Trophoblast cell (in vitro differentiated cells and primary cell): Measurements from ENCODE around the gene CDKN2C.

ENCODE experiments used
- DNase-seq, 2 donors: peaks; one replicate each; pipeline ENCODE4 v3.0.0-alpha.2; 2016
- H2AFZ ChIP-seq: 2 replicates; pipeline ENCODE4 v1.6.1; 2013; ENCODE audit warnings: low read length, moderate library complexity, mild to moderate bottlenecking; ENCODE audit not compliant: insufficient read depth, poor library complexity
- H2AK5ac ChIP-seq: 2 replicates; pipeline ENCODE4 v1.6.1; 2013; ENCODE audit warnings: mild to moderate bottlenecking, low read length
- H2BK120ac ChIP-seq: 2 replicates; pipeline ENCODE4 v1.6.1; 2013; ENCODE audit warnings: low read length, mild to moderate bottlenecking, moderate library complexity; ENCODE audit not compliant: insufficient read depth, poor library complexity
- H2BK12ac ChIP-seq: 2 replicates; pipeline ENCODE4 v1.6.1; 2013; ENCODE audit warnings: mild to moderate bottlenecking, low read length, moderate library complexity
- H2BK5ac ChIP-seq: 2 replicates; pipeline ENCODE4 v1.6.1; 2013; ENCODE audit warnings: low read length, low read depth, moderate library complexity, mild to moderate bottlenecking; ENCODE audit not compliant: poor library complexity
- H3K14ac ChIP-seq: 2 replicates; pipeline ENCODE4 v1.6.1; 2013; ENCODE audit warnings: mild to moderate bottlenecking, low read length
- H3K18ac ChIP-seq: 2 replicates; pipeline ENCODE4 v1.6.1; 2013; ENCODE audit warnings: mild to moderate bottlenecking, low read length
- H3K23ac ChIP-seq: 2 replicates; pipeline ENCODE4 v1.6.1; 2013; ENCODE audit warnings: low read length
- H3K27ac ChIP-seq: 2 replicates; pipeline ENCODE4 v1.5.1; 2013; ENCODE audit warnings: low read depth, mild to moderate bottlenecking, inconsistent platforms, low read length, moderate library complexity
- H3K27me3 ChIP-seq: 2 replicates; pipeline ENCODE4 v1.6.1; 2013; ENCODE audit warnings: inconsistent platforms, mild to moderate bottlenecking, low read length, moderate library complexity; ENCODE audit not compliant: insufficient read depth
- H3K36me3 ChIP-seq, 2 experiments: 1 replicate in 1 of 2; 2 replicates in 1 of 2; pipeline ENCODE4 v1.6.1; 2013; ENCODE audit warnings: low read length in 2 of 2, mild to moderate bottlenecking in 2 of 2, moderate library complexity in 1 of 2; ENCODE audit not compliant: insufficient read depth in 2 of 2, control insufficient read depth in 1 of 2
- H3K4ac ChIP-seq: 2 replicates; pipeline ENCODE4 v1.6.1; 2013; ENCODE audit warnings: low read depth, mild to moderate bottlenecking, low read length, moderate library complexity
- H3K4me1 ChIP-seq, 2 experiments: 1 replicate in 1 of 2; 2 replicates in 1 of 2; pipeline ENCODE4 v1.6.1; 2013; ENCODE audit warnings: low read length in 2 of 2, mild to moderate bottlenecking in 2 of 2, moderate library complexity in 1 of 2; ENCODE audit not compliant: insufficient read depth in 2 of 2, control insufficient read depth in 1 of 2
- H3K4me2 ChIP-seq: 2 replicates; pipeline ENCODE4 v1.6.1; 2013; ENCODE audit warnings: inconsistent platforms, mild to moderate bottlenecking, low read length, moderate library complexity
- H3K4me3 ChIP-seq: 2 replicates; pipeline ENCODE4 v1.5.1; 2013; ENCODE audit warnings: mild to moderate bottlenecking, low read depth, low read length, inconsistent platforms
- H3K79me1 ChIP-seq: one replicate; pipeline ENCODE4 v1.6.1; 2013; ENCODE audit warnings: low read length
- H3K79me2 ChIP-seq: 2 replicates; pipeline ENCODE4 v1.6.1; 2013; ENCODE audit warnings: low read length, mild to moderate bottlenecking; ENCODE audit not compliant: control insufficient read depth, insufficient read depth, poor library complexity
- H3K9ac ChIP-seq: 2 replicates; pipeline ENCODE4 v1.6.1; 2013; ENCODE audit warnings: mild to moderate bottlenecking, low read length
- H3K9me3 ChIP-seq: 2 replicates; pipeline ENCODE4 v1.6.1; 2013; ENCODE audit warnings: low read depth, mild to moderate bottlenecking, control low read depth, inconsistent platforms, low read length; ENCODE audit not compliant: insufficient read depth
- H4K12ac ChIP-seq: 2 replicates; pipeline ENCODE4 v1.6.1; 2013; ENCODE audit warnings: low read depth, mild to moderate bottlenecking, low read length, moderate library complexity
- H4K8ac ChIP-seq: 2 replicates; pipeline ENCODE4 v1.6.1; 2013; ENCODE audit warnings: low read depth, mild to moderate bottlenecking, low read length, moderate library complexity
- H4K91ac ChIP-seq: one replicate; pipeline ENCODE4 v1.6.1; 2013; ENCODE audit warnings: low read depth, mild to moderate bottlenecking, low read length, moderate library complexity
- WGBS: extraction: QIAGEN DNeasy Blood & Tissue Kit; methylation state at CpG from one replicate; pipeline ENCODE4 v1.1.7; 2013; ENCODE audit warnings: missing lambda C conversion rate; ENCODE audit not compliant: insufficient read length, insufficient coverage; ENCODE audit errors: extremely low coverage; 5-methylcytosine and 5-hydroxymethylcytosine counted together

Gene CDKN2C

GRCh38 chr1:50955116-50955515, 14.9 kb upstream of the CDKN2C start:
- Histone ChIP-seq H3K9me3 (peaks cover 2% of the 10 kb centered on the region), H2BK5ac (no peak overlapping the region), H4K12ac (no peak overlapping the region), H2BK120ac (no peak overlapping the region), H3K4me1 (peaks cover 0 to 1% of the 10 kb centered on the region in 2 experiments), H3K27me3 (no peaks in the 10 kb centered on the region), H2BK12ac (no peak overlapping the region), H3K9ac (no peak overlapping the region), H2AK5ac (no peak overlapping the region), H3K36me3 (peaks cover 0 to 3% of the 10 kb centered on the region in 2 experiments), H4K8ac (no peak overlapping the region), H3K4me2 (no peak overlapping the region), H3K79me2 (peaks cover 2% of the 10 kb centered on the region), H3K14ac (no peak overlapping the region), H3K4me3 (no peak overlapping the region), H3K79me1 (peaks cover 3% of the 10 kb centered on the region), H3K23ac (no peak overlapping the region), H3K4ac (no peak overlapping the region), H3K18ac (no peak overlapping the region), H3K27ac (no peak overlapping the region), H2AFZ (no peak overlapping the region), H4K91ac (no peak overlapping the region)
- no peak for DNase-seq
- WGBS = no CpG with 5 or more reads among the region's 1 CpG

- no peaks in the 10 kb centered on the region for H3K27me3 ChIP-seq
- 100% methylated on average over 4 of the region's 38 CpGs for WGBS
- peak overlapping the region; percentile 94 for H3K4me2 ChIP-seq
- peaks cover 0 to 1% of the 10 kb centered on the region in 2 experiments for H3K4me1 ChIP-seq
- H3K79me1 ChIP-seq = peaks cover 3% of the 10 kb centered on the region
- DNase-seq = peak; percentile 28 to 66
- peak overlapping the region; percentile 71 for H4K12ac ChIP-seq
- peak overlapping the region; percentile 28 for H3K14ac ChIP-seq
- H2BK5ac ChIP-seq = peak overlapping the region; percentile 22
- H3K4ac ChIP-seq = peak overlapping the region; percentile 60
- H3K23ac ChIP-seq = no peak overlapping the region
- peak overlapping the region; percentile 97 for H2AFZ ChIP-seq
- peak overlapping the region; percentile 99 for H3K4me3 ChIP-seq
- H2AK5ac ChIP-seq = no peak overlapping the region
- peak overlapping the region; percentile 66 for H3K27ac ChIP-seq
- peak overlapping the region; percentile 63 for H4K91ac ChIP-seq
- peak overlapping the region; percentile 82 for H3K18ac ChIP-seq
- peaks cover 0 to 3% of the 10 kb centered on the region in 2 experiments for H3K36me3 ChIP-seq
- H3K9me3 ChIP-seq = peaks cover 2% of the 10 kb centered on the region
- H2BK12ac ChIP-seq = no peak overlapping the region
- peak overlapping the region; percentile 60 for H2BK120ac ChIP-seq
- peak overlapping the region; percentile 91 for H4K8ac ChIP-seq
- H3K9ac ChIP-seq = peak overlapping the region; percentile 53
- peaks cover 2% of the 10 kb centered on the region for H3K79me2 ChIP-seq
These were observed 10.6 kb upstream of the CDKN2C start for GRCh38 chr1:50959303-50959912.

GRCh38 chr1:50959913-50960844, 9.9 kb upstream of the CDKN2C start, which contains the start of gene FAF1:
Gene FAF1 (minus strand): TSS chr1:50960267. CDS start chr1:50959811, 456 bp downstream.
- Histone ChIP-seq H3K27ac (peak within 1 kb of the TSS; percentile 66), H2AK5ac (no peak within 1 kb of the TSS), H3K4ac (peak within 1 kb of the TSS; percentile 60), H3K9ac (peak within 1 kb of the TSS; percentile 71), H2BK120ac (peak within 1 kb of the TSS; percentile 60), H2BK12ac (no peak within 1 kb of the TSS), H3K79me1 (peaks cover 3% of the 10 kb centered on the region), H4K12ac (peak within 1 kb of the TSS; percentile 71), H3K4me2 (peak within 1 kb of the TSS; percentile 95), H3K4me1 (peaks cover 0 to 1% of the 10 kb centered on the region in 2 experiments), H2BK5ac (peak within 1 kb of the TSS; percentile 35), H3K23ac (no peak within 1 kb of the TSS), H2AFZ (peak within 1 kb of the TSS; percentile 97), H3K4me3 (peak within 1 kb of the TSS; percentile 99), H3K9me3 (peaks cover 2% of the 10 kb centered on the region), H3K27me3 (no peaks in the 10 kb centered on the region), H3K36me3 (no peaks in the 10 kb centered on the region), H3K18ac (peak within 1 kb of the TSS; percentile 82), H3K14ac (peak within 1 kb of the TSS; percentile 28), H3K79me2 (peaks cover 2% of the 10 kb centered on the region), H4K8ac (peak within 1 kb of the TSS; percentile 91), H4K91ac (peak within 1 kb of the TSS; percentile 63)
- DNase-seq = peak; percentile 99 to 100
- WGBS = 100% methylated on average over 1 of the region's 80 CpGs

- peaks cover 2% of the 10 kb centered on the region for H3K9me3 ChIP-seq
- no CpG with 5 or more reads among the region's 11 CpGs for WGBS
These were observed 5.2 kb upstream of the CDKN2C start for GRCh38 chr1:50964863-50965262.

More at GRCh38 chr1:50964863-50965262, 5.2 kb upstream of the CDKN2C start:
- Histone ChIP-seq H3K4ac (no peak overlapping the region), H3K79me2 (no peaks in the 10 kb centered on the region), H3K36me3 (no peaks in the 10 kb centered on the region), H3K4me2 (no peak overlapping the region), H3K79me1 (peaks cover 4% of the 10 kb centered on the region), H3K14ac (no peak overlapping the region), H3K18ac (no peak overlapping the region), H4K91ac (no peak overlapping the region), H3K23ac (no peak overlapping the region), H3K9ac (no peak overlapping the region), H3K27me3 (peaks cover 3% of the 10 kb centered on the region), H3K4me1 (peaks cover 3 to 7% of the 10 kb centered on the region in 2 experiments), H2AFZ (no peak overlapping the region), H4K12ac (no peak overlapping the region), H2BK12ac (no peak overlapping the region), H4K8ac (no peak overlapping the region), H2BK5ac (no peak overlapping the region), H2BK120ac (no peak overlapping the region), H2AK5ac (no peak overlapping the region), H3K4me3 (no peak overlapping the region), H3K27ac (no peak overlapping the region)
- no peak for DNase-seq
